GM19372 (cell line): ENCODE measurements around the gene OR10A4.
"Not testable (repeated sequence)": the region's sequence is repeated elsewhere in the genome, so short reads cannot be mapped to it uniquely, and the experiment has no call there.

Source experiments
- ATAC-seq: cut with Tn5 transposase; IDR thresholded peaks from one replicate; pipeline ENCODE4 v1.9.1; 2021; ENCODE audit warnings: mild to moderate bottlenecking, low read depth, moderate library complexity; ENCODE audit not compliant: unreplicated experiment

Gene OR10A4

GRCh38 chr11:6894097-6894496 is 17.7 kb downstream of the OR10A4 start:
- no peak for ATAC-seq

- ATAC-seq = peak; percentile 74
Observed at GRCh38 chr11:6895010-6895409, 18.6 kb downstream of the OR10A4 start.

GRCh38 chr11:6898911-6899310 is 22.5 kb downstream of the OR10A4 start:
- ATAC-seq = no peak

- no peak for ATAC-seq
Observed at GRCh38 chr11:6900327-6900999, 24.0 kb downstream of the OR10A4 start.

GRCh38 chr11:6904804-6905203 is 28.4 kb downstream of the OR10A4 start:
- ATAC-seq = not testable (repeated sequence)

- no peak for ATAC-seq
Observed at GRCh38 chr11:6911378-6911777, 35.0 kb downstream of the OR10A4 start.

- no peak for ATAC-seq
Observed at GRCh38 chr11:6911948-6912347, 35.5 kb downstream of the OR10A4 start.

- no peak for ATAC-seq
Observed at GRCh38 chr11:6919698-6920097, 43.3 kb downstream of the OR10A4 start.

- ATAC-seq = no peak
Observed at GRCh38 chr11:6920702-6921101, 44.3 kb downstream of the OR10A4 start, which contains the start of gene OR2D3. Gene OR2D3 (plus strand): TSS chr11:6921002. CDS start chr11:6921002, 0 bp downstream.

- ATAC-seq = no peak
Observed at GRCh38 chr11:6925007-6925577, 48.7 kb downstream of the OR10A4 start.

GRCh38 chr11:6925636-6926207 is 49.3 kb downstream of the OR10A4 start:
- peak; percentile 20 for ATAC-seq

- peak; percentile 66 for ATAC-seq
Observed at GRCh38 chr11:6926208-6927029, 50.0 kb downstream of the OR10A4 start, which contains the start of gene ZNF215. Gene ZNF215 (plus strand): TSS chr11:6926426. CDS start chr11:6932273, 5,847 bp downstream.

GRCh38 chr11:6927030-6927617 is 50.7 kb downstream of the OR10A4 start:
- ATAC-seq = peak; percentile 59
